ENCODE results near the gene FITM1. TPM values are rescaled to one million over a fixed set of nuclear protein-coding genes. Genes with fewer than 3 reads are reported as not detected.

FITM1 gene
- total and polyA plus RNA-seq, 12 donors: 4.6 to 25.7 (median 10.4) TPM

GRCh38 chr14:24086193-24086955 lies 44.1 kb upstream of the FITM1 start:
- Histone ChIP-seq H3K4me1 (replicated peaks in 1 of 2) (no peaks in the 10 kb centered on the region), H3K4me3 (no peak overlapping the region), H3K27ac (no peak overlapping the region), H3K9me3 (replicated peaks in 1 of 3) (no peaks in the 10 kb centered on the region), H3K27me3 (no peaks in the 10 kb centered on the region), H3K36me3 (replicated peaks in 1 of 2) (no peaks in the 10 kb centered on the region)
- no peak for DNase-seq
- TF ChIP-seq POLR2A (IDR thresholded peaks at IDR 0.05) (no peak), CTCF (IDR thresholded peaks at IDR 0.05) (no peak)
- WGBS, 4 donors: 88 to 99% (median 92%) methylated on average over 3 of the region's 3 CpGs
- intact Hi-C loops (cut with DNase I): loop anchor here in 1 of 2 donors (10.0 kb wide), 1 partner anchor 112 kb away; no protein-coding TSS in a partner anchor

DNA sequence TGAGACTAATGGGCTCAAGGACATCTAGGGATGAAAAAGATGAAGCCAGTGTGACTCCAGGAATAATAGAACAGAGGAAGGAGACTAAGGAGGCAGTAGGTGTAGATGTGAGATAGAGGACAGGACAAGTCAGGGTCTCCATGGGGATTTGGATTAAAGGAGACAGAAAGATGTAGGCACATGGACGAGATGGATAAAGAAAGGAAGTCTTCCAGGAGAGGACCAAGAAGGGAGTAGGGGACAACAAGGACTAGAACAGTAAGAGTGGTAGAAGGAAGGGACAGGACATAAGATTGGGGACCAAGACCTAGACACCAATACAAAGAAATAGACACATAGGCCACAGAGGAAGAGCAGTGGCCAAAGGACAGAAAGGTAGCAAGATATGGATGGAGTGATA lies 43.5 kb upstream of the FITM1 start:
- no peak for TF ChIP-seq CTCF (IDR thresholded peaks at IDR 0.05)
- TF ChIP-seq POLR2A (IDR thresholded peaks at IDR 0.05): no peak
- H3K4me3 ChIP-seq: no peak overlapping the region

DNA sequence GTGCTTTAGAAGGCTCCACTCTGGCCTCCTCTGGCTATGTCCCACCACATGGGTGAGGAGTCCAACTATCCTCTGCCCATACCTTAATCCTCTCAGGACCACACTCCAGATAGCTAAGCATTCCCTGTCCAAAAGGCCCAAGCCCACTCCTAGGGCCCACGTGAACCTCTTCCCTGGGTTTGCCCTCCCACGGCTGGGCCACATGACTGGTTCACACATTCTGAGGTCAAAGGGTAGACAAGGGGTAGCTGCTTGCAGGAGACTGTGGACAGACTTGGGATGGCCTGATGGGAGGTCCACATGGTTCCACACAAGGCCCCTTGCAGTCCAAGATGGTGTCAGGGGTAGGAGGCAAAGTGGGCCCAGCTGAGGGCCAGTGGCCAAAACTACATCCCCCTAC lies 42.4 kb upstream of the FITM1 start:
- Histone ChIP-seq H3K27me3 (no peaks in the 10 kb centered on the region), H3K27ac (no peak overlapping the region), H3K4me3 (no peak overlapping the region), H3K9me3 (replicated peaks in 1 of 3) (no peaks in the 10 kb centered on the region), H3K4me1 (replicated peaks in 1 of 2) (peaks cover 0 to under 1% of the 10 kb centered on the region in 2 donors), H3K36me3 (replicated peaks in 1 of 2) (no peaks in the 10 kb centered on the region)
- TF ChIP-seq POLR2A (IDR thresholded peaks at IDR 0.05) (no peak), CTCF (IDR thresholded peaks at IDR 0.05) (no peak)
- intact Hi-C loops (cut with DNase I): loop anchor here in 1 of 2 donors (10.0 kb wide), 1 partner anchor 113 kb away; no protein-coding TSS in a partner anchor
- WGBS, 4 donors: 80 to 100% (median 87%) methylated on average over 1 to 2 of the region's 2 CpGs
- no peak for DNase-seq

More for the DNA sequence above, 43.5 kb upstream of the FITM1 start:
- no peaks in the 10 kb centered on the region for H3K27me3 ChIP-seq
- intact Hi-C loops (cut with DNase I): loop anchor here in 1 of 2 donors (10.0 kb wide), 1 partner anchor 112 kb away; no protein-coding TSS in a partner anchor
- DNase-seq: no peak
- WGBS, 4 donors: 83 to 100% (median 85%) methylated on average over 1 of the region's 1 CpG
- H3K27ac ChIP-seq: no peak overlapping the region
- no peaks in the 10 kb centered on the region for H3K4me1 ChIP-seq (replicated peaks in 1 of 2)
- H3K9me3 ChIP-seq (replicated peaks in 1 of 3): no peaks in the 10 kb centered on the region
- H3K36me3 ChIP-seq (replicated peaks in 1 of 2): no peaks in the 10 kb centered on the region

DNA sequence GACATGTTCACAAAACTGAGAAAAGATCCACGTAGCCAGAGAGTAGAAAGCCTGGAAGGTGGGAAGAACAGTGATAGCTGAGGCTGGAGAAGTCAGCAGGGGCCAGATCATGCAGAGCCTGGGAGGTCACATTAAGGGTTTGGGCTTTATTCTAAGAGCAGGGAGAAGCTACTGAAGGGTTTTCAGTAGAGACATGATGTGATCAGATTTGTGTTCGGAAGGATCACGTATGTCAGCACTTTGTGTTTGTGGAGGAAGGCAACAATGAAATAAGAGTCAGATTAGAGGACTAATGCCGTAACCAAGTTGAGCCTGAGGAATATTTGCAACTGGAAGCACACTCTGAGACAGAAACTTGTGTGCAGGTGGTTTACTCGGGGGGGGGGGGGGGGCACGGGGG lies 40.6 kb upstream of the FITM1 start:
- H3K4me3 ChIP-seq: no peak overlapping the region
- no peaks in the 10 kb centered on the region for H3K36me3 ChIP-seq (replicated peaks in 1 of 2)
- H3K4me1 ChIP-seq (replicated peaks in 1 of 2): peaks cover under 1 to 11% of the 10 kb centered on the region in 2 donors
- 77 to 92% (median 83%) methylated on average over 6 of the region's 6 CpGs for WGBS, 4 donors
- TF ChIP-seq POLR2A (IDR thresholded peaks at IDR 0.05) (no peak), CTCF (IDR thresholded peaks at IDR 0.05) (no peak)
- no peak overlapping the region for H3K27ac ChIP-seq
- no peaks in the 10 kb centered on the region for H3K9me3 ChIP-seq (replicated peaks in 1 of 3)
- DNase-seq: no peak
- intact Hi-C loops (cut with DNase I): loop anchor here (5.0 to 10.0 kb wide), 2 partner anchors 33 to 115 kb away; no protein-coding TSS in a partner anchor
- H3K27me3 ChIP-seq: no peaks in the 10 kb centered on the region
